ENCODE results near the gene STK17B. TPM values are rescaled to one million over a fixed set of nuclear protein-coding genes. Genes with fewer than 3 reads are reported as not detected.

STK17B gene
- polyA plus RNA-seq, 3 donors: 171 to 296 (median 244) TPM

- H3K27ac ChIP-seq (ENCODE audit: low read depth in 1 of 2, low read length in 2 of 2): no peak overlapping the region
- H3K36me3 ChIP-seq (replicated peaks in 1 of 2; ENCODE audit: control insufficient read depth in 1 of 2, insufficient read depth in 2 of 2, low read length in 2 of 2): no peaks in the 10 kb centered on the region
- no peaks in the 10 kb centered on the region for H3K9me3 ChIP-seq (replicated peaks in 1 of 2; ENCODE audit: control insufficient read depth in 1 of 2, insufficient read depth in 1 of 2, low read length in 2 of 2)
- no peaks in the 10 kb centered on the region for H3K79me2 ChIP-seq (ENCODE audit: insufficient read depth, low read length)
- no peaks in the 10 kb centered on the region for H3K27me3 Mint-ChIP-seq (ENCODE audit: low read depth in 3 of 3)
- no peaks in the 10 kb centered on the region for H3K36me3 Mint-ChIP-seq
- peak overlapping the region in 1 of 3 experiments; percentile 42 for H3K4me3 ChIP-seq (replicated peaks in 1 of 3; ENCODE audit: low read depth in 2 of 3, low read length in 3 of 3)
- no peak for TF ChIP-seq CTCF (IDR thresholded peaks at IDR 0.05)
- peaks cover 2 to 6% (median 4%) of the 10 kb centered on the region in 7 donors for H3K9me3 Mint-ChIP-seq
- H3K4me1 Mint-ChIP-seq: peaks cover 20% of the 10 kb centered on the region
- peak overlapping the region in 3 of 7 donors; percentile 15 to 64 (median 42) for H3K27ac Mint-ChIP-seq
- peak overlapping the region; percentile 48 for H2AFZ ChIP-seq (ENCODE audit: insufficient read depth, low read depth, low read length, poor library complexity, severe bottlenecking)
- no peak overlapping the region for H3K9ac ChIP-seq (ENCODE audit: insufficient read depth, low read length, poor library complexity, severe bottlenecking)
- H4K20me1 ChIP-seq (ENCODE audit: insufficient read depth, low read length): no peaks in the 10 kb centered on the region
- peak overlapping the region; percentile 24 to 79 for H3K4me3 Mint-ChIP-seq
- H3K27me3 ChIP-seq (ENCODE audit: control insufficient read depth in 2 of 2, insufficient read depth in 2 of 2, low read length in 2 of 2): no peaks in the 10 kb centered on the region
- peak overlapping the region; percentile 59 for H3K4me2 ChIP-seq (replicated peaks; ENCODE audit: extremely low read depth, low read length, poor library complexity, severe bottlenecking)
- intact Hi-C loops (cut with micrococcal nuclease): no loop called here
- WGBS (ENCODE audit: insufficient coverage): no CpG with 5 or more reads among the region's 5 CpGs
- H3K4me1 ChIP-seq (ENCODE audit: control insufficient read depth in 1 of 2, insufficient read depth in 2 of 2, low read length in 2 of 2): peaks cover 8 to 18% of the 10 kb centered on the region in 2 donors
- peak in 2 of 3 donors; percentile 5 to 15 for DNase-seq
These were observed 65.4 kb downstream of the STK17B start for GRCh38 chr2:196105951-196106350.

GRCh38 chr2:196104066-196104465 is 67.3 kb downstream of the STK17B start:
- Mint-ChIP-seq H3K27me3 (ENCODE audit: low read depth in 3 of 3) (no peaks in the 10 kb centered on the region), H3K27ac (no peak overlapping the region), H3K36me3 (no peaks in the 10 kb centered on the region), H3K4me1 (peaks cover 31% of the 10 kb centered on the region), H3K9me3 (peaks cover 2 to 6% (median 4%) of the 10 kb centered on the region in 7 donors), H3K4me3 (no peak overlapping the region)
- TF ChIP-seq CTCF (IDR thresholded peaks at IDR 0.05): no peak
- H3K9ac ChIP-seq (ENCODE audit: insufficient read depth, low read length, poor library complexity, severe bottlenecking): no peak overlapping the region
- H3K27ac ChIP-seq (ENCODE audit: low read depth in 1 of 2, low read length in 2 of 2): no peak overlapping the region
- WGBS (ENCODE audit: insufficient coverage): 92% methylated on average over 2 of the region's 4 CpGs
- intact Hi-C loops (cut with micrococcal nuclease): no loop called here
- H3K4me2 ChIP-seq (replicated peaks; ENCODE audit: extremely low read depth, low read length, poor library complexity, severe bottlenecking): no peak overlapping the region
- H3K9me3 ChIP-seq (replicated peaks in 1 of 2; ENCODE audit: control insufficient read depth in 1 of 2, insufficient read depth in 1 of 2, low read length in 2 of 2): no peaks in the 10 kb centered on the region
- H4K20me1 ChIP-seq (ENCODE audit: insufficient read depth, low read length): no peaks in the 10 kb centered on the region
- no peak overlapping the region for H3K4me3 ChIP-seq (replicated peaks in 1 of 3; ENCODE audit: low read depth in 2 of 3, low read length in 3 of 3)
- no peaks in the 10 kb centered on the region for H3K27me3 ChIP-seq (ENCODE audit: control insufficient read depth in 2 of 2, insufficient read depth in 2 of 2, low read length in 2 of 2)
- H3K4me1 ChIP-seq (ENCODE audit: control insufficient read depth in 1 of 2, insufficient read depth in 2 of 2, low read length in 2 of 2): peaks cover 16 to 22% of the 10 kb centered on the region in 2 donors
- no peak overlapping the region for H2AFZ ChIP-seq (ENCODE audit: insufficient read depth, low read depth, low read length, poor library complexity, severe bottlenecking)
- no peaks in the 10 kb centered on the region for H3K36me3 ChIP-seq (replicated peaks in 1 of 2; ENCODE audit: control insufficient read depth in 1 of 2, insufficient read depth in 2 of 2, low read length in 2 of 2)
- no peaks in the 10 kb centered on the region for H3K79me2 ChIP-seq (ENCODE audit: insufficient read depth, low read length)
- DNase-seq: no peak

All from CD14-positive monocyte (primary cell).